Measurements from ENCODE around the gene GPR137.

The GPR137 gene

GRCh38 chr11:64287676-64288352, 2.2 kb downstream of the GPR137 start:
- DNase-seq: no peak

DNA sequence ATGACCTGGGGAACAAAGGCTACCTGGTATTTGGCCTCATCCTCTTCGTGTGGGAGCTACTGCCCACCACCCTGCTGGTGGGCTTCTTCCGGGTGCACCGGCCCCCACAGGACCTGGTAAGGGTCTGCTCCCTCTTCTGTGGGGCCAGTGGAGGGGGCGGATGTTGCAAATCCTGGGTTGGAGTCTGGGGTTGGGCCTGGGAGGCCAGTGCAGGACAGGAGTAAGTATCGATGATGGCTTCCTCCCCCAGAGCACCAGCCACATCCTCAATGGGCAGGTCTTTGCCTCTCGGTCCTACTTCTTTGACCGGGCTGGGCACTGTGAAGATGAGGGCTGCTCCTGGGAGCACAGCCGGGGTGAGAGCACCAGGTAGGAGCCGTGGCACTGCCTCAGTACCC, 2.7 kb downstream of the GPR137 start:
- DNase-seq: no peak

- DNase-seq: no peak
These were observed 3.4 kb downstream of the GPR137 start for GRCh38 chr11:64289002-64289564.

DNA sequence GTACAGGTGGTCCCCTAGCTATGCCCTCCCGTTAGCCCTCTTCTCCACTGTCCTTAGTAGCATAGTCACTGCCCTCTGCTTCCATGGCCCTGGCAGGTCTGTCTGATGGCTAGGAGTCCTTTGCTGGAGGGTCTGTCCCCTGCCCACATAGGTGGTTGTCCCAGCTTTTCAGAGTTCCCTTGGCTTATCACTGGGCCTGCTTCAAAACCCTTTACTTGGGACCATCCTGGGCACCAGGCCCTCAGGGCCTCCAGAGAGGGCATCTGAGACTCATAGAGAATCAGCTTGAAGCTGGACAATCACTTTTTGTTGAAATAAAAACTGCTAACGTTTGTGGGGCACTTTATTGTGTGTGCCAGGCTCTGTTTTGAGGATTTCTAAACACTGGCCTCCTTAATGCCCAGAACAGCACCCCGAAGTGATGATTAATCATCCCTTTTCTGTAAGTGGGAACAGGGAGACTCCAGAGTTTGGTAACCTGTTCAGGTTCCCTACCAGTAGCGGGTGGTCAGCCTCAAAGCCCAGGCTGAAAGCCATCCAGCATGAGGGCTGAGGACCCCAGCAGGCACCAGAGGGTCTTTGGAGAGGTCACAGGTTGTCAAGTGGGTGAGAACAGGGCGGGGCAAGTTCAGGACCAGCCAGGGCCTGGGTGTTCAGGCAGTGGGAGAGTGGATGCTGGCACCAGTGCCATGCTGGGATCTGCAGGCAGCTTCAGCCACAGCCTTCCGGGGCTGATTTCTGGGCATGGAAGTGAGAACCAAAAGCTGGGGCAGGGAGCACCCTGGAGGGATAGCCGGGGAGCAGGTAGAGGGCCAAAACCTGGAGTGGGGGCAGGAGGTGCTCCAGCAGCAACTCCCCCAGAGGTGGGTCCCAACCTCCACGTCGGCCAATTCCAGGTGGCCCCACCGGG, 5.0 kb downstream of the GPR137 start:
- DNase-seq: no peak

GRCh38 chr11:64291262-64291751, 5.7 kb downstream of the GPR137 start, which contains the start of gene KCNK4:
Gene KCNK4, plus strand, starts transcription at chr11:64291302. Its CDS starts 1,717 bp downstream, at chr11:64293019.
- DNase-seq: no peak

DNA sequence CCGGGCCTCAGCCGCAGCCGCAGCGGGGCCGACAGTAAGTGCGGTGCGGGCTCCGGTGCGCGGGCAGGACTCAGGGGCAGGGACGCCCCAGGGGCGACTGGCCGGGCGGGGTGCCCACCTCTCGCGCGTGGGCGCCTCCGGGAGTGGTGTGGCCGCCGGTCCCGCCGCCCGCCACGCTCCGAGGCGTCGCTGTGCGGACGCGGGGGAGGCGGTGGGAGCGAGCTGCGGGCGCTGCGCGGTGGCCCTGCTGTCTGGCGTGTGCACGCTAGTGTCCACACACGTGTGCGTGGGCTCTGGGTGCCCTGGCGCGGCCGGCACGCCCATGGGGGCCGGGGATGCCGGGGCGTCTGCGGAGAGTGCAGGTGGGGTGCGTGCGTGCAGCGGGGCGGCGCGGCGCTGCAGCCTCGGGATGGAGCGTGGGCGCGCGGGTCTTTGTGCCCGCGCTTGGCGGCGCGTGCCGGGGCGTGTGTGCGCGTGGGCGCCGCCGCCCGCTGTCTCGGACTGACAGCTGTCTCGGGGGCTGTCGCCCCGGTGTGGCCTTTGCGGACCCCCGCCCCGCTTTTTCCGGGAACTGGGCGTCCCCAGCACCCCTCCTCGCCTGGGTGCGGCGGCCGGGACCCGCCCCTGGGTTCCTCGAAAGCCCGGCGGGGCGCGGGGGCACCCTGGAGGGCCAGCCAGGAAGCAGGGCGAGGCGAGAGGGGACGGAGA, 6.3 kb downstream of the GPR137 start:
- DNase-seq: no peak

- DNase-seq: no peak
These were observed 7.0 kb downstream of the GPR137 start for GRCh38 chr11:64292460-64293254.

GRCh38 chr11:64294774-64295173, 9.1 kb downstream of the GPR137 start:
- no peak for DNase-seq

DNA sequence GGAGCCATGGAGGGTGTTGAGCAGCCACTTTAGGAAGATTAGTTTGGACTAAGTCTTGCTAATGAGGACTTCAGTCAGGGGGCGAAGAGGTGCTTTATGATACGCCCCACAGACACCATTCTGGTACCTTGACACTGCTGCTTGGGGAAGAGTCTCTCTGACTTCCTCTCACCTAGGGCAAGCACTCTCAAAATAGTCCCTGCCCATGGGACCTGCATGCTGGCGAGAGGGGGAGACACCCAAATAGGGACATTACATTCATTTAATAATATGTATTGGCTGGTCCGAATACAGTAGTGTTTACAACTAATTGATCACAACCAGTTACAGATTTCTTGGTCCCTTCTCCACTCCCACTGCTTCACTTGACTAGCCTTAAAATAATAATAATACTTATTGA, 10.1 kb downstream of the GPR137 start:
- DNase-seq: no peak

GRCh38 chr11:64296236-64296635, 10.6 kb downstream of the GPR137 start:
- DNase-seq: no peak

GRCh38 chr11:64296830-64297698, 11.4 kb downstream of the GPR137 start:
- no peak for DNase-seq

DNA sequence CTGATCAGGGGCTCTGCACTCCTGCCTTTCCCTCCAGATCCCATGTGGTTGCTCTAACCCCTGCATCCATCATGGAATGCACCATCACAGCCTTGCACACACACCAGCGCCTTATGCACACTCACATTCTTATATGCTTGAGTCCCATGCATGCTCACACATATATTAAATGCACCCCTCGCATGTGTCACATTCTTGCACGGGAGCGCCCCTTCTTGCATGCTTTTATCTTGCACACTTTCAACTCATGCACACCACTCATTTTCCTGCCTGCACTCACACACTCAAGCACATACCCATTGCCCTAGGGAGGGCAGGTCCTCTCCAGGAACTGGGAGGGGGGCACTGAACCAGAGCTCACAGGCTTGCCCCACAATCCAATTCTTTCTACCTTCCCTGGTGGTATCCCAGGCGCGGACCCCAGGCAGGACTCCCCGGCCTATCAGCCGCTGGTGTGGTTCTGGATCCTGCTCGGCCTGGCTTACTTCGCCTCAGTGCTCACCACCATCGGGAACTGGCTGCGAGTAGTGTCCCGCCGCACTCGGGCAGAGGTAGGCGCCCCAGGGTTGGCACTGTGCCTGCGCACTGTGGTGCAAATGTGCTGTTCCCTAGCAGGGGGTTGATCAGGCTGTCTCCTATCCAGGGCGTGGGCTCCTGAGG, 12.2 kb downstream of the GPR137 start:
- DNase-seq: no peak

GRCh38 chr11:64298966-64299846, 13.6 kb downstream of the GPR137 start:
- DNase-seq: no peak

- no peak for DNase-seq
These were observed 14.4 kb downstream of the GPR137 start, which contains the start of gene CATSPERZ for GRCh38 chr11:64299847-64300648. Gene CATSPERZ, plus strand, starts transcription at chr11:64300358. Its CDS starts 53 bp downstream, at chr11:64300411.

- DNase-seq: no peak
These were observed 17.7 kb downstream of the GPR137 start for GRCh38 chr11:64303109-64304031.

GRCh38 chr11:64304032-64304315, 18.3 kb downstream of the GPR137 start:
- DNase-seq: no peak

DNA sequence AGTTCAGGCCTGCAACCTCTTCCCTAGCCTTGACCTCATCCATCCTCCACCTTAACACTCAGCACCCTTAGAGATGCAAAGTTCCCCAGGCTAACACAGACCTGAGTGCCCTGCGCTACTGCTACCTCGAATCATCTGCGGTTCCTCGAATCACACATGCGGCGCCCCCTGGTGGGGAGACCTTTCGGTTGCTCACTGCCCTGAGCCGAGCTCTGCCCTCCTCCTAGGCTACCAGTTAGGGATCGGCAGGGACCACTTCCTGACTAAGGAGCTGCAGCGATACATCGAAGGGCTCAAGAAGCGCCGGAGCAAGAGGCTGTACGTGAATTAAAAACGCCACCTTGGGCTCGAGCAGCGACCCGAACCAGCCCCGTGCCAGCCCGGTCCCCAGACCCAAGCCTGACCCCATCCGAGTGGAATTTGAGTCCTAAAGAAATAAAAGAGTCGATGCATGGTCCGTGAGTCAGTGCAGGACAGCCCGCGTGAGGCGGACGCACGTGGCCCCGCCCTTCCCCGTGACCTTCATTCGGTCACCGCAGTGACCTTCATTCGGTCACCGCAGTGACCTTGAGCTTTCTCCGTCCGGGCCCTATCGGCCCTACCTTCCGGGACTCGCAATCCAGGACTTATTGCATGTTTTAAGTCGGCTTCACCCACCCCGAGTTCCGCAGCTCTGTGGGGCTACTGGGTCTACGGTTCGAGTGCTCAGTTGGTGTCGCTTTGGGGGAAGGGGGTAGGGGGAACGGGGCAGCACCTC, 18.8 kb downstream of the GPR137 start:
- peak; percentile 45 for DNase-seq
